ENCODE measurements around the gene COA1.

Gene COA1

GRCh38 chr7:43760861-43761260, 31.5 kb upstream of the COA1 start:
- Histone ChIP-seq H3K4me3 (ENCODE audit: low read length) (no peak overlapping the region), H3K9me3 (ENCODE audit: insufficient read depth, low read length) (no peaks in the 10 kb centered on the region), H3K36me3 (replicated peaks; ENCODE audit: low read depth, low read length) (no peaks in the 10 kb centered on the region), H3K27me3 (ENCODE audit: low read depth, low read length) (no peaks in the 10 kb centered on the region), H3K27ac (ENCODE audit: low read length) (no peak overlapping the region), H3K4me2 (ENCODE audit: low read length) (no peak overlapping the region), H3K4me1 (ENCODE audit: low read length) (peaks cover 40% of the 10 kb centered on the region), H3K79me2 (ENCODE audit: low read length) (no peaks in the 10 kb centered on the region), H2AFZ (ENCODE audit: low read depth, low read length) (no peak overlapping the region), H4K20me1 (ENCODE audit: insufficient read depth, low read length) (no peaks in the 10 kb centered on the region), H3K9ac (ENCODE audit: low read length) (no peak overlapping the region)
- TF ChIP-seq CTCF (IDR thresholded peaks at IDR 0.05; ENCODE audit: low read depth, low read length) (no peak), EZH2phosphoT487 (IDR thresholded peaks at IDR 0.05; ENCODE audit: low read depth) (no peak)

GRCh38 chr7:43758822-43759683, 29.7 kb upstream of the COA1 start:
- H3K9me3 ChIP-seq (ENCODE audit: insufficient read depth, low read length), result no peaks in the 10 kb centered on the region
- TF ChIP-seq CTCF (IDR thresholded peaks at IDR 0.05; ENCODE audit: low read depth, low read length) (no peak), EZH2phosphoT487 (IDR thresholded peaks at IDR 0.05; ENCODE audit: low read depth) (no peak)
- H2AFZ ChIP-seq (ENCODE audit: low read depth, low read length), result no peak overlapping the region; the same call in 1 of the 2 replicates
- H3K4me3 ChIP-seq (ENCODE audit: low read length), result peak overlapping the region; percentile 76
- H4K20me1 ChIP-seq (ENCODE audit: insufficient read depth, low read length), result no peaks in the 10 kb centered on the region
- H3K27me3 ChIP-seq (ENCODE audit: low read depth, low read length), result 0 out of 2 replicates have a peak, but pooled peaks cover 3% of the 10 kb centered on the region
- no peak overlapping the region for H3K27ac ChIP-seq (ENCODE audit: low read length)
- H3K79me2 ChIP-seq (ENCODE audit: low read length), result no peaks in the 10 kb centered on the region
- H3K36me3 ChIP-seq (replicated peaks; ENCODE audit: low read depth, low read length), result no peaks in the 10 kb centered on the region
- peaks cover 31% of the 10 kb centered on the region for H3K4me1 ChIP-seq (ENCODE audit: low read length)
- peak overlapping the region; percentile 81 for H3K4me2 ChIP-seq (ENCODE audit: low read length)
- H3K9ac ChIP-seq (ENCODE audit: low read length), result peak overlapping the region; percentile 51

GRCh38 chr7:43758029-43758821, 28.9 kb upstream of the COA1 start, which contains the start of gene BLVRA:
Gene BLVRA (plus strand): TSS chr7:43758680. CDS start chr7:43771159, 12,479 bp downstream.
- H3K36me3 ChIP-seq (replicated peaks; ENCODE audit: low read depth, low read length), result no peaks in the 10 kb centered on the region
- peak within 1 kb of the TSS; percentile 76 for H3K4me3 ChIP-seq (ENCODE audit: low read length)
- 0 out of 2 replicates have a peak, but pooled peaks cover 6% of the 10 kb centered on the region for H3K27me3 ChIP-seq (ENCODE audit: low read depth, low read length)
- peak within 1 kb of the TSS; percentile 51 for H3K9ac ChIP-seq (ENCODE audit: low read length)
- peaks cover 23% of the 10 kb centered on the region for H3K4me1 ChIP-seq (ENCODE audit: low read length)
- H3K27ac ChIP-seq (ENCODE audit: low read length), result no peak within 1 kb of the TSS
- TF ChIP-seq EZH2phosphoT487 (IDR thresholded peaks at IDR 0.05; ENCODE audit: low read depth), result no peak
- no peak for TF ChIP-seq CTCF (IDR thresholded peaks at IDR 0.05; ENCODE audit: low read depth, low read length)
- H4K20me1 ChIP-seq (ENCODE audit: insufficient read depth, low read length), result no peaks in the 10 kb centered on the region
- peak within 1 kb of the TSS; percentile 81 for H3K4me2 ChIP-seq (ENCODE audit: low read length)
- no peaks in the 10 kb centered on the region for H3K79me2 ChIP-seq (ENCODE audit: low read length)
- peak within 1 kb of the TSS; percentile 63 for H2AFZ ChIP-seq (ENCODE audit: low read depth, low read length)
- no peaks in the 10 kb centered on the region for H3K9me3 ChIP-seq (ENCODE audit: insufficient read depth, low read length)
